ENCODE measurements around the gene USP10.
"Not testable (repeated sequence)": the region's sequence is repeated elsewhere in the genome, so short reads cannot be mapped to it uniquely, and the experiment has no call there.

Gene USP10

GRCh38 chr16:84672276-84673202, 27.3 kb upstream of the USP10 start:
- DNase-seq = no peak

DNA sequence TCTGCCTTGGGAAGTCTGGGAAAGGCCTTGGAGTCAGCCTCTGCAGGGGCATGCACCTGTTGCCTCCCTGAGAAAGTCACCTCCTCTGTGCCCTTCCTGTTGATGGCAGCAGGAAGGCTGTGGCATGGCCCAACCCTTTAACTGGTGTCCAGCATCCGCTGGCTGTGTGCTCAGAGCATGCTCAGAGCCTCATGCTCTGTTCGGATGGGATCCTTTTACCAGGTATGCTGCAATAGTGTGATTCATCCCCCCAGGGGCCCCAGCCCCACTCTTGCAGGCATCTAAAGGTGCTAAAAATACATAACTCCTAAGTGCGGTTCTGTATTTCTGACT, 26.6 kb upstream of the USP10 start:
- DNase-seq = no peak

GRCh38 chr16:84673561-84673960, 26.2 kb upstream of the USP10 start:
- DNase-seq = no peak

GRCh38 chr16:84675423-84675822, 24.4 kb upstream of the USP10 start:
- DNase-seq = no peak

GRCh38 chr16:84675884-84676283, 23.9 kb upstream of the USP10 start:
- no peak for DNase-seq

GRCh38 chr16:84677017-84677803, 22.6 kb upstream of the USP10 start:
- DNase-seq = no peak

DNA sequence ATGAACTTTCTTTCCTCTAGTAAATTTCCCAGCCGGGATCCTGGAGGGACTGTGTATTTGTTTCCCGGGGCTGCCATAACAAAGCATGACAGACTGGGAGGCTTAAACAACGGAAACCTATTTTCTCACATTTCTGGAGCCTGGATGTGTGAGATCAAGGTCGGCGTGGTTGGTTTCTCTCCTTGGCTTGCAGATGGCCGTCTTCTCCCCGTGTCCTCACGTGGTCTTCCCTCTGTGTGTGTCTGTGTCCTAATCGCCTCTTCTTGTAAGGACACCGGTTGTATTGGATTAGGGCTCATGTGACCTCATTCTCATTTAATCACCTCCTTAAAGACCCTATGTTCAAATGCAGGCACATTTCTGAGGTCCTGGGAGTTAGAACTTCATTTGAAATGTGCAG, 22.0 kb upstream of the USP10 start:
- no peak for DNase-seq

DNA sequence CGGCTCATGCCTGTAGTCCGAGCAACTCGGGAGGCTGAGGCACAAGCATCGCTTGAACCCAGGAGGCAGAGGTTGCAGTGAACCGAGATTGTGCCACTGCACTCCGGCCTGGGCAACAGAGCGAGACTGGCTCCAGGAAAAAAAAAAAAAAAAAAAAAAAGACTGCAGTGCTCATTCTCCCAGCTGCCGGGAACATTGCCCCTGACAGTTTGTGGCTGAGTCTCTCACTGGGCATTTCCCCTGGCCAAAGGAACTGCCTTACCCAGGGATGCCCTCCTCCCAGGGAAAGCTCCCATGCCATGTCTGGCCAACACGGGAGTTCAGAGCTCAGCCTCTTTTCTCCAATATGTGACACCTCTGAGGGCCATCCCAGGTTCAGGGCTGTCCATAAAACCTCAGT, 21.3 kb upstream of the USP10 start:
- DNase-seq = no peak

DNA sequence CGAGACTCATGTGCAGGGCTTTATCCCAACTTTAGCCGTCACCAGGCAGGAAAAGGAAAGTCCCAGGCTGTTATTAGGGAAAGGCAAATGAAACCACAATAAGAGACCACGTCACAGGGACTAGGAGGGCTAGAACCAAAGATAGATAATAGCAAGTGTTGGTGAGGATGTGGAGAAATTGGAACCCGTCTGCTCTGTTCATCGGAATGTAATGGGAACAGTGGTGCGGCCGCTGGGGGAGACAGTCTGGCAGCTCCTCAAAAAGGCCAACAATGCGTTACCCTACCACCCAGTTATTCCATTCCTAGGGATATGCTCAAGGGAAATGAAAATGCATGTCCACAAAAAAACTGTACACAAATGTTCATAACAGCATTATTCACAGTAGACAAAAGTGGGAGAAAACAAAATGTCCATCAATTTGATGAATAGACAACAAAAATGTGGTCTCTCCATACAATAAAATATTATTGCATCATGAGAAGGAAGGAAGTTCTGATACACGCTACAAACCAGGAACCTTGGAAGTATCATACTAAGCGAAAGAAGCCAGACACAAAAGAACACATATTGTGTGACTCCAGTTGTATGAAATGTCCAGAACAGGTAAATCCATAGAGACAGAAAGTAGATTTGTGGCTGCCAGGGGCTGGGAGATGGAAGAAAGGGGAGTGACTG, 19.5 kb upstream of the USP10 start:
- DNase-seq = no peak

- DNase-seq = no peak
These were observed 18.8 kb upstream of the USP10 start for GRCh38 chr16:84680843-84681629.

GRCh38 chr16:84683691-84684591, 15.9 kb upstream of the USP10 start:
- DNase-seq = no peak

DNA sequence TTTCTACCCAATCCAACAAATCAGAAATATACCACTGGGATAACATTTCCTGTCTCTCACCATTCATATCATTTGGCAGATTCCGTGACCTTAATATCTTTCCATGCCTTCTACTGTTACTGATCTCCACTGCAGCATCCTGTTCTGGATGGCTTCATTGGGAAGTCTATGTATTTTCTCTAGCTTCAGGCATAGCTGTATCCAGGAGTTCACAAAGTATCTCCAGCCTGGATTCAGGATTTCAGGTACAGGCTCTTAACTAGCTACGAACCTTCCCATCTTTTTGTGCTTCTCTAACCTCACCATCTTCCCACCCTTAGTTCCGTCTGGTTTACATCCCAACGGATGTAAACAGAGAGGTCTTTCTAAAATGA, 15.2 kb upstream of the USP10 start:
- DNase-seq = no peak

DNA sequence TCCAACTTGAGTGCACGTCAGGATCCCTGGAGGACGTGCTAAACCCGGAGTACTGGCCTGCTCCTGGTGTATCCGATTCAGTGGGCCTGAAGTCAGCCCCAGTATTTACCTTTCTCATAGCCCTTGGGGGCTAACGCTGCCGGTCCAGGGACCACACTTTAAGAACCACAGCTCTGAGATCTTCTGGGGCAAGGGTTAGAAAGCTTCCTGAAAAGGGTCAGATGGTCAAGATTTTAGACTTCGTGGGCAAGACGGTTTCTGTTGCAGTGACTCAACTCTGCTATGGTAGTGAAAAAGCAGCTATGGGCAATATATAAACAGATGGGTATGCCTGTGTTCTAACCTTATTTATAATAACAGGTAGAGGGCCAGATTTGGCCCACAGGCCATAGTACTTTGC, 14.6 kb upstream of the USP10 start:
- no peak for DNase-seq

GRCh38 chr16:84686707-84687298, 13.0 kb upstream of the USP10 start:
- DNase-seq = no peak

DNA sequence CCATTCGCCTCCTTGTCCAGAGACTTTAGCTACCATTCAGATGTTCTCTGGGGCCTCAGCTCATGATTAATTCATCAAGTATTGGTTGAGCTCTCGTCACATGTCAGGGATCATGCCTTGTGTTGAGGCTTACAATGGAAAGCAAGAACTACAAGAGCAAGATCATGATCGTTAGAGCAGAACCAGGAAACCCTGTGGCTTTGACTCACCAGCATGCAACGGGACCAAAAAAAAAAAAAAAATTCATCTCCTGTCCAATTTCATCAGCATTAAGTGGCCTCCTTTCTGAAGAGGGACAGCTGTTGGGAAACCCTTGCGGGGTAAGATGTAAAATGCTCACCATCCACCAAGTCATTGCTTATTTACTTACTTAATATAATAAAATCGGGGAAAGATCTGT, 12.1 kb upstream of the USP10 start:
- DNase-seq = no peak

DNA sequence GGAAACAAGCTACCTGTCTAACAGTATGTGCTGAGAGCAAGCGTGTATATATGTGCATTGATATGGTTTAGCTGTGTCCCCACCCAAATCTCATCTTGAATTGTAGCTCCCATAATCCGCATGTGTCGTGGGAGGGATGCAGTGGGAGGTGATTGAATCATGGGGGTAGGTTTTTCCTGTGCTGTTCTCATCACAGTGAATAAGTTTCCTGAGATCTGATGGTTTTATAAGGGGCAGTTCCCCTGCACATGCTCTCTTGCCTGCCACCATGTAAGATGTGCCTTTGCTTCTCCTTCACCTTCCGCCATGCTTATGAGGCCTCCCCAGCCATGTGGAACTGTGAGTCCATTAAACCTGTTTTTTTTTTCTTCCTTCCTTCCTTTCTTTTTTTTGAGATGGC, 11.6 kb upstream of the USP10 start:
- DNase-seq = not testable (repeated sequence)

DNA sequence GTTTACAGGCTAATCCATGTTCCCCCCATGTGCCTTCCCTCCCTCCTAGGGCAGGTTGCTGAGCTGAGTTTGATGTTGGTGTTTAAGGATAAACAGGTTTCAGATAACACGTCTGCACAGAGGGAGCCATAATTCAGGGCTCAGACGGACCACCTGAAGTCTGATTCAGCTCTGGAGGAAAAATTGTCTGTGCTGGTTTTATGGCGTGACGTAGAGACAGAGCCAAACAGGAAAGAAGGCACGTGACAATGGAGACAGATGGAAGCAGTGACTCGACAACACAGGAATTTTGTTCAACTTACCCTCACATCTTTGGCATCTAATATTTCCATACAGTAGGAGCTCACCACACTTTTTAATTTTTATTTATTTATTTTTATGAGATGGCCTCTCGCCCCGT, 10.7 kb upstream of the USP10 start:
- no peak for DNase-seq

DNA sequence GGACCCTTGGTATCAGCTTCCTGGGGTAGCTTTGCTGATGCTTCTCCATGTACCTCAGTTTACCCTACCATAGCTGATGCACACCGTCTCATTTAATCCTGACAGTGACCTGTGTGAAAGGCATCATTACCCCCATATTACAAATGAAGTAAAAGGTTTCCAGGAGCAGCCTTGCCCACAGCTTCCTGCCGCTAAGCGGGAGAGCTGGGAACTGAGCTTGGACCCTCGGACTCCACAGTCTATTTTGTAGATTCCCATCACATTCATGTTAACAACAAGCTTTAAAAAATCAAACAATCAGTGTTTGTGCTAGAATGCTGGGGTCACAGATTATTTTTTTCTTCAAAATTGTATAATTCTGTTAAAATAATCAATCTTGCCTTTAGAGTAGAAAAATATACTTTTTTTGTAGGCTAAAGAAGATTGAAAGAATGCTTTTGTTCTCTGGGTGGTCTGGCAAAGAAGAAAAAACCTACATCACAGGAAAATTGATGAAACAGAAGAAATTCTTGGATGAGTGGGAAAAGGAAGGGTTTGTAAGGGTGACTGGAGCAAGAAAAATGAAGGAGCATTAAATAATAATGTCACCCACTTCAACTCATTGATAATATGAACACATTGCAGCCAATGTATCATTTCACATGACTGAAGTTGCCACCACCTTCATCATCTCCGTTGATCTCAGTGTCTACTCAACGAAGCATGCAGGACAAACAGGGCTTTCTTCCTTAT, 9.5 kb upstream of the USP10 start:
- no peak for DNase-seq

- DNase-seq = no peak
These were observed 7.2 kb upstream of the USP10 start for GRCh38 chr16:84692451-84693214.
